ENCODE results near the gene FNDC3B.

Gene FNDC3B

GRCh38 chr3:172184106-172184822 lies 144.9 kb downstream of the FNDC3B start:
- H3K27me3 ChIP-seq (ENCODE audit: control insufficient read depth in 1 of 2, insufficient read depth in 2 of 2, low read length in 2 of 2) = no peaks in the 10 kb centered on the region
- H3K4me1 ChIP-seq (ENCODE audit: control insufficient read depth in 1 of 2, insufficient read depth in 2 of 2, low read length in 2 of 2) = peaks cover 8 to 22% of the 10 kb centered on the region in 2 donors
- no peak overlapping the region for H3K27ac ChIP-seq (ENCODE audit: low read depth, low read length)

GRCh38 chr3:172185907-172186306 lies 146.5 kb downstream of the FNDC3B start:
- no peak overlapping the region for H3K9ac ChIP-seq (ENCODE audit: low read depth in 1 of 2, low read length in 2 of 2)
- H3K36me3 ChIP-seq (ENCODE audit: control insufficient read depth in 1 of 2, insufficient read depth in 2 of 2, low read length in 2 of 2) = no peaks in the 10 kb centered on the region
- H3K27me3 ChIP-seq (ENCODE audit: control insufficient read depth in 1 of 2, insufficient read depth in 2 of 2, low read length in 2 of 2) = no peaks in the 10 kb centered on the region
- peaks cover 0 to 8% of the 10 kb centered on the region in 2 donors for H3K4me1 ChIP-seq (ENCODE audit: control insufficient read depth in 1 of 2, insufficient read depth in 2 of 2, low read length in 2 of 2)
- no peaks in the 10 kb centered on the region for H3K9me3 ChIP-seq (ENCODE audit: control insufficient read depth in 1 of 2, low read length in 2 of 2)
- H3K27ac ChIP-seq (ENCODE audit: low read depth, low read length) = no peak overlapping the region
- H3K4me3 ChIP-seq (ENCODE audit: low read depth in 1 of 2, low read length in 2 of 2) = no peak overlapping the region

More at GRCh38 chr3:172184106-172184822, 144.9 kb downstream of the FNDC3B start:
- H3K9me3 ChIP-seq (ENCODE audit: control insufficient read depth in 1 of 2, low read length in 2 of 2) = no peaks in the 10 kb centered on the region
- H3K4me3 ChIP-seq (ENCODE audit: low read depth in 1 of 2, low read length in 2 of 2) = no peak overlapping the region
- no peak overlapping the region for H3K9ac ChIP-seq (ENCODE audit: low read depth in 1 of 2, low read length in 2 of 2)
- no peaks in the 10 kb centered on the region for H3K36me3 ChIP-seq (ENCODE audit: control insufficient read depth in 1 of 2, insufficient read depth in 2 of 2, low read length in 2 of 2)

DNA sequence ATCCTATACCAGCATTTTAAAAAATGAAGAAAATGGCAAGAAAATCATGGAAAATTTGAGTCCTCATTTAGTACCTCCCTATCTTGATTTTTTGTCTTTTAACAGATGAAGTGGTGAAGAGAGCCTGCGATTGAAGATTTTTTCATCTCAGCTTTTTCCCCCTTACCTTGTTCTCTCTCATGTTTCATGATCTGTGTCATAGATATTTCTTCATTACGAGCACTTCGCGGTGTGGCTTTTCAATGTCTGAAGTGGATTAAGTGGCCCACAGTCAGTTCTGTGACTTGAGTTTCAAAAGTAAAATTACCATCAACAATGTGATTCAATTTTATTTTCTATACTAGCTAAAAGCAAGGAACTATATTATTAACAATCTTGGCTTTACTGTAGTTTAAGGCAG lies 147.2 kb downstream of the FNDC3B start:
- Histone ChIP-seq H3K4me3 (ENCODE audit: low read depth in 1 of 2, low read length in 2 of 2) (no peak overlapping the region), H3K36me3 (ENCODE audit: control insufficient read depth in 1 of 2, insufficient read depth in 2 of 2, low read length in 2 of 2) (no peaks in the 10 kb centered on the region), H3K9me3 (ENCODE audit: control insufficient read depth in 1 of 2, low read length in 2 of 2) (no peaks in the 10 kb centered on the region), H3K4me1 (ENCODE audit: control insufficient read depth in 1 of 2, insufficient read depth in 2 of 2, low read length in 2 of 2) (peaks cover 0 to 8% of the 10 kb centered on the region in 2 donors), H3K27ac (ENCODE audit: low read depth, low read length) (no peak overlapping the region), H3K9ac (ENCODE audit: low read depth in 1 of 2, low read length in 2 of 2) (no peak overlapping the region), H3K27me3 (ENCODE audit: control insufficient read depth in 1 of 2, insufficient read depth in 2 of 2, low read length in 2 of 2) (no peaks in the 10 kb centered on the region)

DNA sequence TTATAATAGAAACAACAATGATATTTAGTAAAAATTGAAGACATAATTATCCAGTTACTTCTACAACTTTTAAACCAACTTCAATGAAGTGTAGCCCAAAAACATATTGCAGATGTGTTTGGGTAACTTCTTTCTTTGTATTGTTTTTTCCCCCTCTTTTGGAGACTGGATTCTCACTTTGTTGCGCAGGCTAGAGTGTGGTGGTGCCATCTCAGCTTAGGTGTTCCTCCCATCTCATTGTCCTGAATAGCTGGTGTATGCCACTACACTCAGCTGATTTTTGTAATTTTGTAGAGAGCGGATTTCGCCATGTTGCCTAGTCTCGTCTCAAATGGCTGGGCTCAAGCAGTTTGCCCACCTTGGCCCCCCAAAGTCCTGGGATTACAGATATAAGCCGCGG lies 148.1 kb downstream of the FNDC3B start:
- Histone ChIP-seq H3K36me3 (ENCODE audit: control insufficient read depth in 1 of 2, insufficient read depth in 2 of 2, low read length in 2 of 2) (no peaks in the 10 kb centered on the region), H3K4me1 (ENCODE audit: control insufficient read depth in 1 of 2, insufficient read depth in 2 of 2, low read length in 2 of 2) (peaks cover 0 to under 1% of the 10 kb centered on the region in 2 donors), H3K27ac (ENCODE audit: low read depth, low read length) (no peak overlapping the region), H3K27me3 (ENCODE audit: control insufficient read depth in 1 of 2, insufficient read depth in 2 of 2, low read length in 2 of 2) (no peaks in the 10 kb centered on the region), H3K9ac (ENCODE audit: low read depth in 1 of 2, low read length in 2 of 2) (no peak overlapping the region), H3K9me3 (ENCODE audit: control insufficient read depth in 1 of 2, low read length in 2 of 2) (no peaks in the 10 kb centered on the region), H3K4me3 (ENCODE audit: low read depth in 1 of 2, low read length in 2 of 2) (no peak overlapping the region)

DNA sequence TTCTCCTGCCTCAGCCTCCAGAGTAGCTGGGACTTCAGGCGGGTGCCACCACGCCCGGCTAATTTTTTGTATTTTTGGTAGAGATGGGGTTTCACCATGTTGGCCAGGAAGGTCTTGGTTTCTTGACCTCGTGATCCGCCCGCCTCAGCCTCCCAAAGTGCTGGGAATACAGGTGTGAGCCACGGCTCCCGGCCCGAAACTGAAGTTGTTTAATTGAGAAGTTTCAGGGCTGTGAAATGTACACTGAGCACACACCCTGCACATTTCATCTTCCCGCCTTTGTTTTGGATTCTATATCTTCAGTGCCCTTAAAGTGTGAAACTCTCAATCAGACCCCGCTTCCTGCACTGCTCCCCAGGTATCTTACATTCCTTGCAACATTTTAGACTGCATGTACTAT lies 149.1 kb downstream of the FNDC3B start:
- Histone ChIP-seq H3K4me3 (ENCODE audit: low read depth in 1 of 2, low read length in 2 of 2) (no peak overlapping the region), H3K27me3 (ENCODE audit: control insufficient read depth in 1 of 2, insufficient read depth in 2 of 2, low read length in 2 of 2) (no peaks in the 10 kb centered on the region), H3K9ac (ENCODE audit: low read depth in 1 of 2, low read length in 2 of 2) (no peak overlapping the region), H3K4me1 (ENCODE audit: control insufficient read depth in 1 of 2, insufficient read depth in 2 of 2, low read length in 2 of 2) (no peaks in the 10 kb centered on the region), H3K36me3 (ENCODE audit: control insufficient read depth in 1 of 2, insufficient read depth in 2 of 2, low read length in 2 of 2) (no peaks in the 10 kb centered on the region), H3K9me3 (ENCODE audit: control insufficient read depth in 1 of 2, low read length in 2 of 2) (no peaks in the 10 kb centered on the region), H3K27ac (ENCODE audit: low read depth, low read length) (no peak overlapping the region)

- no peaks in the 10 kb centered on the region for H3K9me3 ChIP-seq (ENCODE audit: control insufficient read depth in 1 of 2, low read length in 2 of 2)
- H3K27me3 ChIP-seq (ENCODE audit: control insufficient read depth in 1 of 2, insufficient read depth in 2 of 2, low read length in 2 of 2) = no peaks in the 10 kb centered on the region
- H3K4me1 ChIP-seq (ENCODE audit: control insufficient read depth in 1 of 2, insufficient read depth in 2 of 2, low read length in 2 of 2) = no peaks in the 10 kb centered on the region
- no peak overlapping the region for H3K4me3 ChIP-seq (ENCODE audit: low read depth in 1 of 2, low read length in 2 of 2)
- no peak overlapping the region for H3K27ac ChIP-seq (ENCODE audit: low read depth, low read length)
- H3K36me3 ChIP-seq (ENCODE audit: control insufficient read depth in 1 of 2, insufficient read depth in 2 of 2, low read length in 2 of 2) = no peaks in the 10 kb centered on the region
- H3K9ac ChIP-seq (ENCODE audit: low read depth in 1 of 2, low read length in 2 of 2) = no peak overlapping the region
These were observed 149.8 kb downstream of the FNDC3B start for GRCh38 chr3:172189213-172189612.

GRCh38 chr3:172189987-172190603 lies 150.7 kb downstream of the FNDC3B start:
- Histone ChIP-seq H3K27ac (ENCODE audit: low read depth, low read length) (no peak overlapping the region), H3K9ac (ENCODE audit: low read depth in 1 of 2, low read length in 2 of 2) (no peak overlapping the region), H3K27me3 (ENCODE audit: control insufficient read depth in 1 of 2, insufficient read depth in 2 of 2, low read length in 2 of 2) (no peaks in the 10 kb centered on the region), H3K9me3 (ENCODE audit: control insufficient read depth in 1 of 2, low read length in 2 of 2) (no peaks in the 10 kb centered on the region), H3K4me1 (ENCODE audit: control insufficient read depth in 1 of 2, insufficient read depth in 2 of 2, low read length in 2 of 2) (no peaks in the 10 kb centered on the region), H3K4me3 (ENCODE audit: low read depth in 1 of 2, low read length in 2 of 2) (no peak overlapping the region), H3K36me3 (ENCODE audit: control insufficient read depth in 1 of 2, insufficient read depth in 2 of 2, low read length in 2 of 2) (no peaks in the 10 kb centered on the region)

GRCh38 chr3:172190980-172191379 lies 151.6 kb downstream of the FNDC3B start:
- H3K27me3 ChIP-seq (ENCODE audit: control insufficient read depth in 1 of 2, insufficient read depth in 2 of 2, low read length in 2 of 2) = no peaks in the 10 kb centered on the region
- no peaks in the 10 kb centered on the region for H3K36me3 ChIP-seq (ENCODE audit: control insufficient read depth in 1 of 2, insufficient read depth in 2 of 2, low read length in 2 of 2)
- no peak overlapping the region for H3K27ac ChIP-seq (ENCODE audit: low read depth, low read length)
- H3K9ac ChIP-seq (ENCODE audit: low read depth in 1 of 2, low read length in 2 of 2) = no peak overlapping the region
- H3K4me3 ChIP-seq (ENCODE audit: low read depth in 1 of 2, low read length in 2 of 2) = no peak overlapping the region
- no peaks in the 10 kb centered on the region for H3K9me3 ChIP-seq (ENCODE audit: control insufficient read depth in 1 of 2, low read length in 2 of 2)
- H3K4me1 ChIP-seq (ENCODE audit: control insufficient read depth in 1 of 2, insufficient read depth in 2 of 2, low read length in 2 of 2) = no peaks in the 10 kb centered on the region

DNA sequence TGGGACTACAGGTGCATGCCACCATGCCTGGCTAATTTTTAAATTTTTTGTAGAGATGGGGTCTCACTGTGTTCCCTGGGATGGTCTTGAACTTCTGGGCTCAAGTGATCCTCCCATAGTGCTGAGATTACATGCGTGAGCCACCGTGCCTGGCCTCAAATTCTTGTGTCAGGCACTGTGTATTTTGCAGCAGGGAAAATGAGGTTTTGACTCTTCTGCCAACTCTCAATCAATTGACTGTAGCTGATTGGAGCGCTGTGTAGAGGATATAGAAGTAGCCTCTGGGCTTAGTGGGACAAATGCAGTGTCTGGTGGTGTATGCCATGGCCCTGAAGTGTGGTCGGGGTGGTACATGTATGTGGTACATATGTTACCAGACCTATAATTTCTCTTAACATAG lies 152.3 kb downstream of the FNDC3B start:
- no peak overlapping the region for H3K27ac ChIP-seq (ENCODE audit: low read depth, low read length)
- no peak overlapping the region for H3K9ac ChIP-seq (ENCODE audit: low read depth in 1 of 2, low read length in 2 of 2)
- H3K4me3 ChIP-seq (ENCODE audit: low read depth in 1 of 2, low read length in 2 of 2) = no peak overlapping the region
- no peaks in the 10 kb centered on the region for H3K36me3 ChIP-seq (ENCODE audit: control insufficient read depth in 1 of 2, insufficient read depth in 2 of 2, low read length in 2 of 2)
- no peaks in the 10 kb centered on the region for H3K27me3 ChIP-seq (ENCODE audit: control insufficient read depth in 1 of 2, insufficient read depth in 2 of 2, low read length in 2 of 2)
- H3K9me3 ChIP-seq (ENCODE audit: control insufficient read depth in 1 of 2, low read length in 2 of 2) = no peaks in the 10 kb centered on the region
- H3K4me1 ChIP-seq (ENCODE audit: control insufficient read depth in 1 of 2, insufficient read depth in 2 of 2, low read length in 2 of 2) = no peaks in the 10 kb centered on the region

GRCh38 chr3:172192830-172193415 lies 153.5 kb downstream of the FNDC3B start:
- H3K27ac ChIP-seq (ENCODE audit: low read depth, low read length) = no peak overlapping the region
- no peaks in the 10 kb centered on the region for H3K27me3 ChIP-seq (ENCODE audit: control insufficient read depth in 1 of 2, insufficient read depth in 2 of 2, low read length in 2 of 2)
- H3K9ac ChIP-seq (ENCODE audit: low read depth in 1 of 2, low read length in 2 of 2) = no peak overlapping the region
- no peaks in the 10 kb centered on the region for H3K4me1 ChIP-seq (ENCODE audit: control insufficient read depth in 1 of 2, insufficient read depth in 2 of 2, low read length in 2 of 2)
- H3K4me3 ChIP-seq (ENCODE audit: low read depth in 1 of 2, low read length in 2 of 2) = no peak overlapping the region
- no peaks in the 10 kb centered on the region for H3K36me3 ChIP-seq (ENCODE audit: control insufficient read depth in 1 of 2, insufficient read depth in 2 of 2, low read length in 2 of 2)
- no peaks in the 10 kb centered on the region for H3K9me3 ChIP-seq (ENCODE audit: control insufficient read depth in 1 of 2, low read length in 2 of 2)

Measured in duodenal mucosa (tissue), 2 donors.